ENCODE measurements around the gene DBH.

The DBH gene

DNA sequence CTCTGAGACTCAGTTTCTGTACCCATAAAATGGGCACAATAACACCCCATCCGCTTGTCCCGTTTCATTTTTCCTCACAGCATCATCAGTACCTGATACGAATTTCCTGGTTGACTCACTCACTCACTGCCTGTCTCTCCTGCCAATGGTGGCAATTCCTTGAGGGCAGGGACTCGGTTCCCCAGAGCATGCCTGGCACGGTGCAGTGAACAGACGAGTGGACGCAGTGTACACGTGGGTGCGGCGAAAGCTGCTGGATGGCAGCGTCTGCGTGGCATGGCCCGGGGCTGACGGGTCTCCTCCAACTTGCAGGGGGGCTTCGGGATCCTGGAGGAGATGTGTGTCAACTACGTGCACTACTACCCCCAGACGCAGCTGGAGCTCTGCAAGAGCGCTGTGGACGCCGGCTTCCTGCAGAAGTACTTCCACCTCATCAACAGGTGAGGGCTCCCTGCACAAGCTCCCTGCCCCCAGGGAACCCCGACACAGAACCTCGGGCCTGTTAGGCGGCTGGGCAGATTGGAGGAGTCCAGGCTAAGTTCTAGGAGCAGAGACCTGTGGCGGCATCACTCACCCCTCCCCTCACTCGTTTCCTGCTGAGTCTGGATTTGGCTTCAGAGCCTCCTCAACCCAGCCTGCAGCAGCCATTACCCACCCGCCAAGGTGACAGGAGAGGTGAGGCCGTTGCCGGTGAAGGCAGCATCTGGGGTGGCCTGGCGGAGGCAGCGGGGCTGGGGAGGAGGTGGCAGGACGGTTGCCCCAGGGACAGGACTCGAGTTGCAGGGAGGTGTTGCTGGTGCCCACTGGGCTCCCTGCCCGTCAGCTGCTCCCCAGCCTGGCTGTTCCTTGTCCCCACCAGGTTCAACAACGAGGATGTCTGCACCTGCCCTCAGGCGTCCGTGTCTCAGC is 20.3 kb downstream of the DBH start:
- no peak for DNase-seq (ENCODE audit: low read depth)
- TF ChIP-seq, protein P1, sequence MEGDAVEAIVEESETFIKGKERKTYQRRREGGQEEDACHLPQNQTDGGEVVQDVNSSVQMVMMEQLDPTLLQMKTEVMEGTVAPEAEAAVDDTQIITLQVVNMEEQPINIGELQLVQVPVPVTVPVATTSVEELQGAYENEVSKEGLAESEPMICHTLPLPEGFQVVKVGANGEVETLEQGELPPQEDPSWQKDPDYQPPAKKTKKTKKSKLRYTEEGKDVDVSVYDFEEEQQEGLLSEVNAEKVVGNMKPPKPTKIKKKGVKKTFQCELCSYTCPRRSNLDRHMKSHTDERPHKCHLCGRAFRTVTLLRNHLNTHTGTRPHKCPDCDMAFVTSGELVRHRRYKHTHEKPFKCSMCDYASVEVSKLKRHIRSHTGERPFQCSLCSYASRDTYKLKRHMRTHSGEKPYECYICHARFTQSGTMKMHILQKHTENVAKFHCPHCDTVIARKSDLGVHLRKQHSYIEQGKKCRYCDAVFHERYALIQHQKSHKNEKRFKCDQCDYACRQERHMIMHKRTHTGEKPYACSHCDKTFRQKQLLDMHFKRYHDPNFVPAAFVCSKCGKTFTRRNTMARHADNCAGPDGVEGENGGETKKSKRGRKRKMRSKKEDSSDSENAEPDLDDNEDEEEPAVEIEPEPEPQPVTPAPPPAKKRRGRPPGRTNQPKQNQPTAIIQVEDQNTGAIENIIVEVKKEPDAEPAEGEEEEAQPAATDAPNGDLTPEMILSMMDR (conservative IDR thresholded peaks at IDR 0.05; ENCODE audit: low read depth, low read length) = no peak
- no peak overlapping the region for H3K4me3 ChIP-seq (ENCODE audit: low read depth, low read length)

DNA sequence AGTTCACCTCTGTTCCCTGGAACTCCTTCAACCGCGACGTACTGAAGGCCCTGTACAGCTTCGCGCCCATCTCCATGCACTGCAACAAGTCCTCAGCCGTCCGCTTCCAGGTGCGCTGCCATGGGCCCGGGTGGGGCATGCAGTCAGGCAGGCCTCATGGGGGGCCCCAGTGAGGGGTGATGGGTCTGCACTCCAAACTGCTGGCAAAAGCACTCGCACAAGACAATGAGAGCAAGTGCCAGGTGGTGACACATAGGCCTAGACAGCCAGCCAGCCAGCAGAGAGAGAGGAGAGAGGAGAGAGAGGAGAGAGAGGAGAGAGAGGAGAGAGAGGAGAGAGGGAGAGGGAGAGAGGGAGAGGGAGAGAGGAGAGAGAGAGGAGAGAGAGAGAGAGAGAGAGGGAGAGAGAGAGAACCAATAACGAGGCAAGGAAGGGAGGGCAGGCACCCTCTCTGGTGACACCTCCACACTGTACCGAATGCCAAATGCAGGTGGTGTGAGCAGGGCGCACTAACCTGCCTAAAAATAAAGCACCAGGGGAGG is 21.0 kb downstream of the DBH start:
- TF ChIP-seq, protein P1 (conservative IDR thresholded peaks at IDR 0.05; ENCODE audit: low read depth, low read length) = no peak
- no peak overlapping the region for H3K4me3 ChIP-seq (ENCODE audit: low read depth, low read length)
- no peak for DNase-seq (ENCODE audit: low read depth)

DNA sequence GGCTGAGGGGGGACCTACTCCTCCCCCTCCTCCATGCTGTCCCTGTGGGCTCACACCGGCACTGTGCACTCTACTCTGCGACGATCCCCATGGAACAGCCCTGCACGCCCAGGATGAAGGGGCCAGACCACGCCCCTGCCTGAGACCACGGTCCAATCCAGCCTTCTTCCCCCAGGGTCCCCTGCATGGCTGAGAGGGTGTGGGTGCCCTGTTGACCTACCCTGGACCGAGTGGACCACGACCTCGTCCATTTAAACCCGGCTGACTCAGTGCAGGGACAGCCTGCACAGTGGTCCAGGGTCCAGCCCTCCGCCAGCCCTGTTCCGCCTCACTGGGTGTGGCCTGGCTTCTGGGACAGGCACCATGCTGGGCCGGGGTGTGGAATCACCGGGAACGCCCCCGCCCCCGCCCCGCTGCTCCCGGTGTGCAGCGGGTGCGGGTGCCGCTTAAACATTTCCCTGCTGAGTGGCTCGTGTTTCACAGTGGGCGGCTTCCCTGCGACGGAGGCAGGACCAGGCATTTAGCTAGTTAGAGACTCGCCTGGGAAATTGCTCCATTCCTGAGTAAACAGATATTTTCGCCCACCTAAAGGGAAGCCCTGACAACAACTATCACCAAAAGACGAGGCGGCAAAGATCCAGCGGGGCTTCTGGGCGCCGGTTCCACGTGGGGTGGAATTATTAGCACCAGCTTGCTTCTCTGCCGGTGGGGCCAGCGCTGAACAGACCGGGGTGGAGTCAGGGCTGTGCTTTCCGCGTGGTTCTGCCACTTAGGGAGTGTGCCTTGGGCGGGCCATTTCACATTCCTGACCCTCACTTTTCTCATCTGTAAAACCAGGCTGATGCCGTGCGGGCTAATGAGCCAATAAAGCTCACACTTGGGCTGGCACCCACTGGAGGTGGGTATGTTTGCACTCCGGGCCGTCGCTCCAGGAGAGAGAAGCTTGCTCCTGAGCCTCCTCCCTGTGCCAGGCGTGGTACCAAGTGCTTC is 22.6 kb downstream of the DBH start:
- TF ChIP-seq, protein P1 (conservative IDR thresholded peaks at IDR 0.05; ENCODE audit: low read depth, low read length) = no peak
- DNase-seq (ENCODE audit: low read depth) = peak; percentile 56
- H3K4me3 ChIP-seq (ENCODE audit: low read depth, low read length) = peak overlapping the region; percentile 13

DNA sequence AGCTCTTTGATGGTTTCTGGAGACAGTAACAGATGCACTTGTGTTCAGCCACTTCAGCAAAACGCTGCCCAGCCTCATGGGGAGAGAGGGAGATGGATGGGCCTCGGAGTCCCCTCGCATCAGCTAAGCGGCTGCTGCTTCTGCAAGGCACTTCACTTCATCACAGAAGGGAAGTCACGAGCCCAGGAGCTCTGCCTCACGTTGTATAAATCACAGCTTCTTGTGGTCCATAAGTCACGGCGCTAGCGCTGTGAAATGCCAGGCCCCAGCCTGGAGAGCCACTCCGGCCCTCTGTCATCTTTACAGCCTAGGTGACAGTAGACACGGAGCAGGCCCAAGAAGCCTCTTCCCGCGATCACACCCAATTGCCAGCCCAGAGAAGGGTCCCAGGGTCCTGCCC is 23.4 kb downstream of the DBH start:
- no peak overlapping the region for H3K4me3 ChIP-seq (ENCODE audit: low read depth, low read length)
- no peak for DNase-seq (ENCODE audit: low read depth)
- TF ChIP-seq, protein P1 (conservative IDR thresholded peaks at IDR 0.05; ENCODE audit: low read depth, low read length) = no peak

DNA sequence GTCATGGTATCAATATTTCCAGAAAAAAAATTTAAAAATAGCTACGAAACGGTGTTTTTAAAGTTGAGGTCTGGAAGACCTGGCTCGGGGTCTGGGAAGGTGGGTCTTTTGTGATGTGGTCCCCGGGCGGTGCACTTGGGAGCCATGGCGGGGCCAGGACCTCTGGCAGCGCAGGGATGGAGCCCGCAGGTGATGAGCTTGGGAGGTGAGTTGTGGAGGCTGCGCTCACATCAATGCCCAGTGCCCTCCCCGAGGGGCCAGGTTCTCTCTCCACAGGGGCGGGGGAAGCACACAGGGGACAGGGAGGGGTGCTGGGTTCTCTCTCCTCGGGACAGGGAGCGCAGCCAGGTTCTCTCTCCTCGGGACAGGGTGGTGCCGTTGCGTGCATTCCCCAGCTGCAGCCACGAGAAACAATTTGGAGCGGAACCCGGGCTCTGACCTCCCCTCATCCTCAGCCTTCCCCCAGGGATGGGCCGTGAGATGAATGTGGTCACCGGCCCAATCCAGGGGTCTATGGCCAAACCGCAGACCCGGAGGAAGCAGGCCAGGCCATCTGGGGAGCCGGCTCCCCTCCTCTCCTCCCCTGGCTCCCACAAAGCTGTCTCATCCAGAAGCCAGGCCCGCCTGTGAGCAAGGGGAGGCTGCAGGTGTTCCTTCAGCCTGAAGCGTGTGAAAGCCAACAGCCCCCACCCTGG is 25.8 kb downstream of the DBH start:
- TF ChIP-seq, protein P1 (conservative IDR thresholded peaks at IDR 0.05; ENCODE audit: low read depth, low read length) = no peak
- no peak for DNase-seq (ENCODE audit: low read depth)
- no peak overlapping the region for H3K4me3 ChIP-seq (ENCODE audit: low read depth, low read length)
